NCI-H1694 treated with DMSO at 0.1 percent for 48 hours (cell line): ENCODE data around the gene FHIT.
"Not testable (repeated sequence)": the region's sequence is repeated elsewhere in the genome, so short reads cannot be mapped to it uniquely, and the experiment has no call there.

Experiments used
- DNase-seq: peaks from one replicate; lab custom pipeline; 2025; lab: John Stamatoyannopoulos, UW

Gene FHIT

DNA sequence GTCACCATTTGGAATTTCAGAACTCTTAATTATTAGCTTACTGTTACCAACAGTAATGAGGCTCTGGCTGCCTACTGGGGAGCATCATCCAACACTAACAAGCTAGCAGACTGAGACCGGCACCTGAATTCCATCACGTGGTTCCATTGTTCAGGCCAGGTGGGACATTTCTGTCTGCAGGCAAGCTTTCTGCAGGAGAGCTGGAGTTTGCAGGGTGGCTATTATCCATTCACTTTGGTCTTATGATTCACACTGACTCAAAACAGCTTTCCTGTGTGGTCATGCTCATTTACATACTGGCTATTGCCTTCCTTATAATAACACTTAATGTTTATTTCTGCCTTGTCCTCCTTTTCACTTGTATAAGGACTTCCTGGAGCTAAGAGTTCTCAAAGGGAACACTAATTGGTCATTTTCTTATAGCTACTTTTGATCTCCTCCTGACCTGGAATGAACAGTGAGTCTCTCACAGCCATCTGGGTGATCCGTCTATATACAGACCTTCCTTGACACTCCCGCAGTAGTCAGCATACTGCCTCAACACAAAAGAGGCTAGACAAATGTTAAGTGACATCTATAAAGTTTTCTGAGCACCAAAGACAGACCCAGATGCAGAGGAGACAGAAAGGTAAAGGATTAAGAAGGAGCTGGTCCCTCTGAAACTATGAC, 695.4 kb downstream of the FHIT start:
- DNase-seq: no peak

- DNase-seq: no peak
Measured at GRCh38 chr3:60553144-60553543, 698.1 kb downstream of the FHIT start.

GRCh38 chr3:60552581-60552980, 698.7 kb downstream of the FHIT start:
- no peak for DNase-seq

- DNase-seq: no peak
Measured at GRCh38 chr3:60551455-60552209, 699.6 kb downstream of the FHIT start.

GRCh38 chr3:60549863-60550262, 701.4 kb downstream of the FHIT start:
- DNase-seq: no peak

DNA sequence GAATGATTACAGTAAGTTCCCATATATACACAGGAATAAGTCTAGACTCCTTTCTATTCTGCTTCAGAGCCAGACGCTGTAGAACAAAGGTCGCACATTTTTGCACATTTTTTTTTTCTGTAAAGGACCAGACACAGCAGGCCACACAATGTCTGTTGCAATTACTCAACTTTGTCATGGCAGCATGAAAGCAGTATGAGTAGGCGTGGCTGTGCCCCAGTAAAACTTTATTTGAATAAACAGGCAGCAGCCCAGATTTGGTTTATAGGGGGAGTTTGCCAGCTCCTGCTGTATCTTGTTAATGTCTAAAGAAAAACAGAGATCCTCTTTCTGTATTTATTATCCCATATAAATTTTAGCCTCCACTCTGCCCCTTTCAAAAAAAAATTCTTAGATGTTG, 708.3 kb downstream of the FHIT start:
- no peak for DNase-seq

DNA sequence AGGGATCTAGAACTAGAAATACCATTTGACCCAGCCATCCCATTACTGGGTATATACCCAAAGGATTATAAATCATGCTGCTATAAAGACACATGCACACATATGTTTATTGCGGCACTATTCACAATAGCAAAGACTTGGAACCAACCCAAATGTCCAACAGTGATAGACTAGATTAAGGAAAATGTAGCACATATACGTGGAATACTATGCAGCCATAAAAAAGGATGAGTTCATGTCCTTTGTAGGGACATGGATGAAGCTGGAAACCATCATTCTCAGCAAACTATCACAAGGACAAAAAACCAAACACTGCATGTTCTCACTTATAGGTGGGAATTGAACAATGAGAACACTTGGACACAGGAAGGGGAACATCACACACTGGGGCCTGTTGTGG, 711.9 kb downstream of the FHIT start:
- DNase-seq: not testable (repeated sequence)

DNA sequence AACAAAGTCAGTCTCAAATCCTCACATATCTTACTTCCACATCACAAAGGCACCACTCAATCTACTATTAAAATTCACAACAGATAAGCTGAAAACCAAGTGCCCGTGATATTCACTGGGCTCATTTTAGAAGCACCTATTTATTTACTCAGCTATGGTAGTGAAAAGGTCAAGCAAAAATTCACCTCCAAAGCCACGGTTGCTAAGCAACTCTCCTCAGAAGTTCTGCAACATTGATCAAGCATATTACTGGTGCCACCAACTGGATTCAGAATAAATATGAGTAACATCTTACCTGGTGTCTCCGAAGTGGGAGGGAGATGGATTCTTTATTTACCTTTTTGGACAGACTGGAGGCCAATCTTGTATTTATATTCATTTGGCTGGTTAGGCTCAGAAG, 714.8 kb downstream of the FHIT start:
- DNase-seq: no peak

GRCh38 chr3:60531759-60532158, 719.5 kb downstream of the FHIT start:
- DNase-seq: no peak

DNA sequence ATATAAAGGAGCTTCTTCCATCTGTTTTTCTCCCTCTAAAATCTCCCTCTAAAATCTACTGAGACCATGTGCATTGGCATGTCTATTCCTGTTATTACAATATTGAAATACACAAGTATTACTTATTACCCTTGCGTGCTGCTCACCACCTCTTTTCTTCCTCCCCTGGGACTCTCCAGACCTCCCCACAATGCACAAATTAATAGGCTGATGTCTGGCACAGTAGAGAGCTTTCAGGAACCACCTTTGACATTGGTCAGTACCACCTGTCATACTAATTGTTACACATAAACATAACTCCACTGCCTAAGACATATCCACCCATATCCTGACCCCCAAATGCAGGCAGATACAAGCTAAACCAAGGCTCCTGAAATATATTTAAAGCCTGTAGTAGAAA, 722.6 kb downstream of the FHIT start:
- DNase-seq: no peak

GRCh38 chr3:60523536-60523935, 727.7 kb downstream of the FHIT start:
- no peak for DNase-seq

DNA sequence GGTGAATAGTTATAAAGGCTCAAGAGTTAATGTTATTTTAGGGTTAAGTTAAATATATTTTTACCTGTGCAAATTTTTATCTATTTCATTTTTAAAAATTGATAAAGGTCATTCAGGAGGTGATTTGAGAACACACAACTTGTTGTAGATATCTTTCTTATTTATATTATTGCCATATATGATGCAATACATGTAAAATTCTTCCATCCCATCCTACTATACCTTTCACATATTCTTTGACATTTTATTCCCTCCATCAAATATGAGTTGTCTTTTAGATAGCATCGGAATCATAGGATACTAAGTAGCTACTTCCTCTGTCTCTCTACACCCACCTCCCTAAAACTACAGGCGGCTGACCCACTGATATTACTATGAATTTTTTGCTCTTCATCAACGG, 734.1 kb downstream of the FHIT start:
- no peak for DNase-seq

- DNase-seq: no peak
Measured at GRCh38 chr3:60514866-60515265, 736.4 kb downstream of the FHIT start.

DNA sequence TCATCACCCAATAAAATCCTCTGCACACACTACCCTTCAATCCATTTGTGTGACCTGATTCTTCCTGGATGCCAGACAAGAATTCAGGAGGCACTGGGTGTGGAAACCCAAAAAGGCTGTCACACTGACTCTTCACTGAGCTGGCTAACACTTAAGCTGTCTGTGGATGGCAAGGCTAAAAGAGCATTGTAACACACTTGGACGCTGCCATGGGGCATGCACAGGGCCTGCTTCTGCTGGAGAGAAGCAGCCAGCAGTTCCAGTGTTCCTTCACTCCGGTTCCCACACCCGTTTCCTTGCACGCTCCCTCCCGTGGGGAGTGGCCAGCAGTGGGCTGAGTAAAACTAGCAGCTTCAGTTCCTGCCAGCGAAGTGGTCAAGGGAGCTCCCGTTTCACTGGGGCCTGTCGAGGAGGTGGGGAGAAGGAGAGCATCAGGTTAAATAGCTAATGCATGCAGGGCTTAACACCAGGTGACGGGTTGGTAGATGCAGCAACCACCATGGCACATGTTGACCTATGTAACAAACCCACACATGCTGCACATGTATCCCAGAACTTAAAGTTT, 737.1 kb downstream of the FHIT start:
- no peak for DNase-seq

- no peak for DNase-seq
Measured at GRCh38 chr3:60513241-60513640, 738.0 kb downstream of the FHIT start.

DNA sequence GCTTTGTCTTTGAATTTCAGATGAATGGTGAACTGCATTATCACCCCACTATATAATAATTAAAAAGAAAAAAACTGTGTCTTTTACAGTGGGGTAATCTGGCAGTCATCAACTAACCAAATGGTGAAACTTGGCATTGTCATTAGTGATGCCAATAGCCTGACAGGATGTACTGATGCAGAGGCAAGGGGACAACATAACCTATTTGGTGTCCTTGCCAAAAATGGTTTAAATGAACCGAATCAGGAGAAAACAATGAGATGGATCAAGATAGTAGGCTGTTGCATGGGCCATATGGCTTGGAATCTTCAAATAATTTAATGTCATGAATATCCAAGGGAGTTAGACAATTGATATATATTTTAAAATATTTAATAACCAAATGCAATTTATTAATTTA, 738.7 kb downstream of the FHIT start:
- DNase-seq: no peak

- no peak for DNase-seq
Measured at GRCh38 chr3:60509471-60509870, 741.8 kb downstream of the FHIT start.

DNA sequence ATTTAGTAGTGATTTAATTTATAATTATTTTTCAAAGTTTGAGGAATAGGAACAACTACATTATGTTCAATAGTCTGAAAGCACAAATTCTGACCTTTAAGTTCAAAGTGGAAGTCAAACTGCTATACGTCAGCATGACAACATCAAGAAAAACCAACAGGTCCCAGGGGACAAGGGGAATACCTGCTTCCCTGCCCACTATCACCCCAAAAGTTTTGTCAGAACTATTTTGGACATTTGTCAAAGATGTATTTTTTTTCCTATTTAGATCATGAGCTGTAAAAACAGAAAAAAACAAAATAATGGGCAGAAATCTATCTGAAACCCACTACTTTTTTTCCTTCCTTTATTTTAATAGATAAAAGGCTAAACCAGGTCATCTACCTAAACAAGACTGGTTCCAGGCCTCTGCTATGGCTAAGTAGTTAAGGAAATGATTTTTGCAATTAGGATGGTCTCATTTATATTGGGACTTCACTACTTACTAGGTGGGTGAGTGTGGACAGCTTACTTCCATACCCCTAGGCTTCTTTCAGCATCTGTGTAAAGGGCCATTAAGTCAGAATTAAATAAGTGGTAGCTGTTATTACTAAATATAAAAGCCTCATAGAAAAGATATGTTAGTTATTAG, 746.3 kb downstream of the FHIT start:
- no peak for DNase-seq

DNA sequence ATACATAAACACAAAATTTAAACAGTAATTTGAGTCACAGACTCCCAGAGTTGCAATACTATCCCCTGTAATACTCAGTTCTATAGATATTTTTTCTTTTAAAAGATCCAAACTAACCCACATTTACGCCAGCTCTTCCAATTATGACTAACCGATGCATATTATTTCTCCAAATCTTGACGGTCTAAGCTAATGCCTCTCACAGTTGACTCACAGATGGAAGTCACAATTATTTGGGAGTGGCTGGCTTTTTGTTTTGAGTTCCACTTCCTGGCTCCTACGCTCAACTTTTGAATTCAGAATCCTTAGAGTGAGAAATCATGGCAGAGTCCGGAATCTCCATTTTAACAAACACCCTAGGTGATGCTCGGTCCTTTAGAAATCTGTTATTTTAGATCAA, 749.9 kb downstream of the FHIT start:
- DNase-seq: no peak

- peak; percentile 32 for DNase-seq
Measured at GRCh38 chr3:60497902-60498301, 753.4 kb downstream of the FHIT start.

GRCh38 chr3:60490992-60491391, 760.3 kb downstream of the FHIT start:
- no peak for DNase-seq

DNA sequence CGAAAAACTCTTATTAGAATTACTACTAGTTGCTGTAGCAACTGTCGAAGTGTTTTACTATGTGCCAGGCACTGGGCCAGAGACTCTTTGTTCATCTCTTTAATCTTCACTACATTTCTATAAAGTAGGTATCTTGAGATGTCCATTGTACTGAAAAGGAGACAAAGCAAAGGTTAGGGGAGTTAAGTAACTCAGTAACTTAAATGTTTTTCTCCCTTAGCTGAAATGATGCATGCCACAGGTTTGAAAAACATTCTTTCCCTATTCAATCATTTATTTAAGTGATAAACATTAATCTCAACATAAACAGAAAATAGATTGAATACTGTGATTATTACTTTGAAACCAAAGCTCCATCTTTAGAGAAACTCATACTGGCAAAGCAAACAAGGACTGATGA, 776.2 kb downstream of the FHIT start:
- DNase-seq: no peak

GRCh38 chr3:60469481-60469880, 781.8 kb downstream of the FHIT start:
- no peak for DNase-seq
